ENCODE measurements around the gene CUTA. TPM values are rescaled to one million over a fixed set of nuclear protein-coding genes. Genes with fewer than 3 reads are reported as not detected.

CUTA gene
- total and polyA plus RNA-seq, 4 donors = 88.7 to 275 (median 128) TPM

- no peak for DNase-seq
- H3K27me3 ChIP-seq (ENCODE audit: control insufficient read depth in 3 of 3, insufficient read depth in 3 of 3, low read length in 2 of 3) = no peaks in the 10 kb centered on the region
These were observed 14.1 kb upstream of the CUTA start for GRCh38 chr6:33431880-33432541.

GRCh38 chr6:33430991-33431879 lies 13.3 kb upstream of the CUTA start:
- H3K27ac ChIP-seq (ENCODE audit: low read depth in 1 of 2, low read length in 1 of 2) = no peak overlapping the region
- H3K4me3 ChIP-seq = no peak overlapping the region
- DNase-seq (peak; percentile 80 to 87 (median 82)), ATAC-seq (ENCODE audit: insufficient read depth, low FRiP score) (no peak)
- H3K27me3 ChIP-seq (ENCODE audit: control insufficient read depth in 3 of 3, insufficient read depth in 3 of 3, low read length in 2 of 3) = no peaks in the 10 kb centered on the region
- no peak overlapping the region for H3K9ac ChIP-seq (ENCODE audit: insufficient read depth in 1 of 2, low read length in 2 of 2)
- H3K36me3 ChIP-seq (ENCODE audit: control insufficient read depth in 4 of 4, insufficient read depth in 4 of 4, low read length in 4 of 4) = peaks cover 0 to 14% (median 8%) of the 10 kb centered on the region in 4 donors
- peaks cover 4 to 46% (median 18%) of the 10 kb centered on the region in 5 donors for H3K4me1 ChIP-seq (ENCODE audit: control insufficient read depth in 5 of 5, insufficient read depth in 5 of 5, low read length in 5 of 5)
- no peak for TF ChIP-seq CTCF (IDR thresholded peaks at IDR 0.05; ENCODE audit: control extremely low read depth, extremely low read depth)
- no peaks in the 10 kb centered on the region for H3K9me3 ChIP-seq (ENCODE audit: control insufficient read depth in 4 of 4, insufficient read depth in 3 of 4, low read length in 3 of 4)
- WGBS, 2 donors = 1 to 8% methylated on average over 10 to 12 of the region's 12 CpGs

More at GRCh38 chr6:33431880-33432541, 14.1 kb upstream of the CUTA start:
- 11 to 38% methylated on average over 11 to 12 of the region's 12 CpGs for WGBS, 2 donors
- TF ChIP-seq CTCF (IDR thresholded peaks at IDR 0.05; ENCODE audit: control extremely low read depth, extremely low read depth) = no peak
- Histone ChIP-seq H3K9ac (ENCODE audit: insufficient read depth in 1 of 2, low read length in 2 of 2) (no peak overlapping the region), H3K36me3 (ENCODE audit: control insufficient read depth in 4 of 4, insufficient read depth in 4 of 4, low read length in 4 of 4) (peaks cover 0 to 19% (median 12%) of the 10 kb centered on the region in 4 donors), H3K4me3 (no peak overlapping the region), H3K4me1 (ENCODE audit: control insufficient read depth in 5 of 5, insufficient read depth in 5 of 5, low read length in 5 of 5) (peaks cover 4 to 45% (median 17%) of the 10 kb centered on the region in 5 donors), H3K27ac (ENCODE audit: low read depth in 1 of 2, low read length in 1 of 2) (no peak overlapping the region), H3K9me3 (ENCODE audit: control insufficient read depth in 4 of 4, insufficient read depth in 3 of 4, low read length in 3 of 4) (no peaks in the 10 kb centered on the region)
- no peak for ATAC-seq (ENCODE audit: insufficient read depth, low FRiP score)

GRCh38 chr6:33430334-33430733 lies 12.4 kb upstream of the CUTA start:
- ATAC-seq (ENCODE audit: insufficient read depth, low FRiP score) (no peak), DNase-seq (no peak)
- H3K9me3 ChIP-seq (ENCODE audit: control insufficient read depth in 4 of 4, insufficient read depth in 3 of 4, low read length in 3 of 4) = no peaks in the 10 kb centered on the region
- TF ChIP-seq CTCF (IDR thresholded peaks at IDR 0.05; ENCODE audit: control extremely low read depth, extremely low read depth) = no peak
- H3K9ac ChIP-seq (ENCODE audit: insufficient read depth in 1 of 2, low read length in 2 of 2) = no peak overlapping the region
- H3K27ac ChIP-seq (ENCODE audit: low read depth in 1 of 2, low read length in 1 of 2) = peak overlapping the region in 1 of 2 donors; percentile 20
- H3K4me3 ChIP-seq = no peak overlapping the region
- H3K27me3 ChIP-seq (ENCODE audit: control insufficient read depth in 3 of 3, insufficient read depth in 3 of 3, low read length in 2 of 3) = no peaks in the 10 kb centered on the region
- 39 to 50% methylated on average over 2 of the region's 2 CpGs for WGBS, 2 donors
- H3K4me1 ChIP-seq (ENCODE audit: control insufficient read depth in 5 of 5, insufficient read depth in 5 of 5, low read length in 5 of 5) = peaks cover 4 to 46% (median 18%) of the 10 kb centered on the region in 5 donors
- H3K36me3 ChIP-seq (ENCODE audit: control insufficient read depth in 4 of 4, insufficient read depth in 4 of 4, low read length in 4 of 4) = peaks cover 0 to 7% (median 1%) of the 10 kb centered on the region in 4 donors

All from lung (tissue), 12 donors.